ENCODE data around the gene TPCN2.

- no peak for TF ChIP-seq POLR2A (IDR thresholded peaks at IDR 0.05)
- no peak for TF ChIP-seq CTCF (IDR thresholded peaks at IDR 0.05)
Measured at GRCh38 chr11:69154211-69154913, 105.6 kb downstream of the TPCN2 start.
